ENCODE results near the gene RAB3A. TPM values are rescaled to one million over a fixed set of nuclear protein-coding genes. Genes with fewer than 3 reads are reported as not detected.

Gene RAB3A
- total and polyA plus RNA-seq, 9 of the 15 experiments (the other 6 are each of a cell fraction or from before 2014, with no cell fraction given) = 0.17 to 5.1 (median 0.90) TPM; not detected in 1

DNA sequence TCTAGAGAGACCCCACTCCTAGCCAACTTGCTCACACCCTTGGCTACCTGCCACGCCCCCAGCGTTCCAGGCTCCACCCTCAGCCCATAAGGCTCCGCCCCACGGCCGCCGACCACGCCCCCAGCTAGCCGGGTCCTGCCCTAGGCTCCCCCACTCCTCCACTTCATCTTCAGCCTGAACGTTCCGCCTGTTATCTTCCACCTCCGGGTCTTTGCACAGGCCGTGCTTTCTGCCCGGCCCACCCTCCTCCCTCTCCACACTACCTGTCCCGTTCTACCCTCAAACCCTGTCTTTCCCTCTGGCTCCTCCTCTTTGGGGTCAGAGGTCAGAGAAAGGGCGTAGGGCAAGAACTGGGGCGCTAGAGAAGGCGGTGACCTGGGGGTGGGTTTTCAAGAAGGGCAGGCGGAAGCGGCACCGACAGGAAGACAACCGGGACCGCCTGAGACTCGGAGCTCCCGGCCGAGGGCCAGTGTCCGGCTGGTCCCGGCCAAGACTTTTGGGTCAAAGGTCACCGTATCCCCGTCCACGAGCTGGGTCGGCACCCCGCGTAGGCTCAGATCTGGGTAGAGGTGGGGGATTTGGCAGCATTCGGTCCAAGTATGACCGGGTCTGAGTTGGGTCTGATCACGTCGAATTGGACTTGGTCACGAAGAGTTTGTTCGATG lies 20.1 kb upstream of the RAB3A start (continued):
- TF ChIP-seq, protein P1, sequence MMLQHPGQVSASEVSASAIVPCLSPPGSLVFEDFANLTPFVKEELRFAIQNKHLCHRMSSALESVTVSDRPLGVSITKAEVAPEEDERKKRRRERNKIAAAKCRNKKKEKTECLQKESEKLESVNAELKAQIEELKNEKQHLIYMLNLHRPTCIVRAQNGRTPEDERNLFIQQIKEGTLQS (IDR thresholded peaks at IDR 0.05) = no peak; the same call in 1 of the 2 replicates
- TF ChIP-seq, protein P1 (CRISPR knock-in tag; conservative IDR thresholded peaks at IDR 0.05) = peak; percentile 70; the same call in 1 of the 2 replicates
- TF ChIP-seq, protein P2, sequence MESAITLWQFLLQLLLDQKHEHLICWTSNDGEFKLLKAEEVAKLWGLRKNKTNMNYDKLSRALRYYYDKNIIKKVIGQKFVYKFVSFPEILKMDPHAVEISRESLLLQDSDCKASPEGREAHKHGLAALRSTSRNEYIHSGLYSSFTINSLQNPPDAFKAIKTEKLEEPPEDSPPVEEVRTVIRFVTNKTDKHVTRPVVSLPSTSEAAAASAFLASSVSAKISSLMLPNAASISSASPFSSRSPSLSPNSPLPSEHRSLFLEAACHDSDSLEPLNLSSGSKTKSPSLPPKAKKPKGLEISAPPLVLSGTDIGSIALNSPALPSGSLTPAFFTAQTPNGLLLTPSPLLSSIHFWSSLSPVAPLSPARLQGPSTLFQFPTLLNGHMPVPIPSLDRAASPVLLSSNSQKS (CRISPR knock-in tag; IDR thresholded peaks at IDR 0.05) = 0 out of 2 replicates have a peak, but pooled peaks have one; percentile 32
- TF ChIP-seq ZNF232 (CRISPR knock-in tag; IDR thresholded peaks at IDR 0.05) (0 out of 2 replicates have a peak, but pooled peaks have one; percentile 46), ID3 (CRISPR knock-in tag; IDR thresholded peaks at IDR 0.05) (no peak), ID3 (tag; IDR thresholded peaks at IDR 0.05) (peak; percentile 90), LCOR (CRISPR knock-in tag; IDR thresholded peaks at IDR 0.05) (peak; percentile 83), RB1 (IDR thresholded peaks at IDR 0.05; ENCODE audit: low read depth) (peak; percentile 48), AFF1 (IDR thresholded peaks at IDR 0.05; ENCODE audit: low read depth in 1 of 2, partially characterized antibody in 2 of 2) (peak; percentile 29 to 75), ELF2 (CRISPR knock-in tag; IDR thresholded peaks at IDR 0.05) (no peak), TSC22D4 (tag; IDR thresholded peaks at IDR 0.05) (no peak), DMBX1 (CRISPR knock-in tag; IDR thresholded peaks at IDR 0.05; ENCODE audit: borderline replicate concordance) (0 out of 2 replicates have a peak, but pooled peaks have one; percentile 58), DACH1 (IDR thresholded peaks at IDR 0.05; ENCODE audit: partially characterized antibody) (no peak), PHF20 (IDR thresholded peaks at IDR 0.05; ENCODE audit: partially characterized antibody) (peak; percentile 71), THAP12 (CRISPR knock-in tag; IDR thresholded peaks at IDR 0.05) (no peak)
- TF ChIP-seq, protein P3, sequence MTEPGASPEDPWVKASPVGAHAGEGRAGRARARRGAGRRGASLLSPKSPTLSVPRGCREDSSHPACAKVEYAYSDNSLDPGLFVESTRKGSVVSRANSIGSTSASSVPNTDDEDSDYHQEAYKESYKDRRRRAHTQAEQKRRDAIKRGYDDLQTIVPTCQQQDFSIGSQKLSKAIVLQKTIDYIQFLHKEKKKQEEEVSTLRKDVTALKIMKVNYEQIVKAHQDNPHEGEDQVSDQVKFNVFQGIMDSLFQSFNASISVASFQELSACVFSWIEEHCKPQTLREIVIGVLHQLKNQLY (CRISPR knock-in tag; conservative IDR thresholded peaks at IDR 0.05) = 0 out of 4 replicates have a peak, but pooled peaks of 1 of the 2 experiments have one; percentile 55
